CD4-positive, alpha-beta T cell treated with Interleukin-15 for 4 hours (primary cell): Measurements from ENCODE around the gene STUM.
"Not testable (repeated sequence)": the region's sequence is repeated elsewhere in the genome, so short reads cannot be mapped to it uniquely, and the experiment has no call there.

Source experiments
- DNase-seq: peaks from one replicate; pipeline ENCODE4 v3.0.0-alpha.2; 2020; ENCODE audit warnings: low spot score

STUM gene

DNA sequence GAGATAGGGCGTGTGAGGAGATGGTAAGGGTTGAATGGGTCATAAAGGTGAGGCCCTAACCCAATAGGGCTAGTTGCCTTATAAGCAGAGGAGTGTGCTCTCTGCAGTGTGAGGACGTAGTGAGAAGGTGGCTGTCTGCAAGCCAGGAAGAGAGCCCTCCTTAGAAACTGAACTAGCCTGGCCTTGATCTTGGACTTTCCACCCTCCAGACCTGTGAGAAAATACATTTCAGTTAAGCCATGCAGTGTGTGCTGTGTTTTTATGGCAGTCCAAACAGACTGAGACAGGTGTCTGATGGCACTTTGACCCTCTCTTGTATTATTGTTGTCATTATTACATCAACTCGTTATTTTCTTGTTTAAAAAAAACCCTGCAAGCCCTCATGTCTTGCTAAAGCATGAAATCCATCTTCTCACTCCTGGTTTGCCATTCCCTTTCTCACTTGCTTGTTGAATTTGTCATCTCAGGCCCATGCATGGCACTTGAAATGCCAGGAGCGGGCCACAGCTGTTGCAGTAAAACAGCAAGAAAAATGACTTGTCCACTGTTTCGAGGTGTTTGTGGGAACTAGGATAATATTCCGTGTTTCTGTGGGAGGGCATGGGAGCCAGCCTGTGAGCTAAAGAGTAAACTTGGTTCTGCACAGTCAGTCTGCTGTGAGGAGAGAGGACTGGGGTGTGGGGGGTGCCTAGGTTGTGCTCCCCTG lies 78.6 kb downstream of the STUM start:
- DNase-seq: no peak

DNA sequence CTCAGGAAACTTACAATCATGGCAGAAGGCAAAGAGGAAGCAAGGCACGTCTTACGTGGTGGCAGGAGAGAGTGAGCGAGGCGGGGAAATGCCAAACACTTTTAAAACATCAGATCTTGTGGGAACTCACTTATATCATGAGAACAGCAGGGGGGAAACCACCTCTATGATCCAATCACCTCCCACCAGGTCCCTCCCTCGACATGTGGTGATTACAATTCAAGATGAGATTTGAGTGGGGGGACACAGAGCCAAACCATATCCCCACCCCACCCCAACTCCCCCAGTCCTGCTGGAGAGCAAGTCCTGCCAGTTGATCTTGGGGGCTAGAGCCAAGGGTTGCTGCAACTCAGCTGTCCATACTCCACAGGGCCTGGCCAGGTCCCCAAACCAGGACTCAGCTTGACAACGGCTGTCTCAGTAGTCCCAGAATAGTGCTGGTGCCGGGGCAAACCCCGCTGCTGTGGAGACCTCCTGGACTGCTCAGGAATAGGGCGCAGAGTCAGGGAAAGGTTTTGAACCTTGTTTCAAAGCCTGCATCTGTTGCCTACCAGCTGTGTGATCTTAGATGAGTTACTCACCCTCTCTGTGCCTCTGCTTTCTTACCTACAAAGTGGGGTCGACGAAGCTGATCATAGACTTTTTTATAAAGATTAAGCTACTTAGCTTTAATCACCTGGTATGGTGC lies 79.5 kb downstream of the STUM start:
- no peak for DNase-seq

DNA sequence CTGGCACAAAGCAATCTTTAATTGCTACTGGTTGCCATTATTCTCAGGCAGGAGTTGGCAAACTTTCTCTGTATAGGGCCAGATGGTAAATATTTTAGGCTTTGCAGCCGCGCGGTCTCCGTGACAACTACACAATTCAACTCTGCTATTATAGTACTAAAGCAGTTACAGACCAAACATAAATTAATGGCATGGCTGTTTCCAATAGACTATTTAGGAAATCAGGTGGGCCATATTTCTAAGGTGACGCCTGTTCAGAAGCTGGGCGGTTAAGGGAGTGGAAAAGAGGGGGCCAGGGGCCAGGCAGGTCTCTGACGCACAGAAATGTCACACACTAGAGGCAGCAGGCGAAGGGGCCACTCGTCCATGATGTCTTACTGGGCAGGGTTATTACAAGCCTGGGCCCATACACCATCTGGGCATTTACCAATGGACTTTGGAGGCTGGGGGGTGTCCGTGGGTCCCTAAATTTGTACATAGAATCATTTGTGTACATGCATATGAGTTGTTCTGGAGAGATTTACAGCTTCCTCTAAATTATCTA lies 80.1 kb downstream of the STUM start:
- no peak for DNase-seq

DNA sequence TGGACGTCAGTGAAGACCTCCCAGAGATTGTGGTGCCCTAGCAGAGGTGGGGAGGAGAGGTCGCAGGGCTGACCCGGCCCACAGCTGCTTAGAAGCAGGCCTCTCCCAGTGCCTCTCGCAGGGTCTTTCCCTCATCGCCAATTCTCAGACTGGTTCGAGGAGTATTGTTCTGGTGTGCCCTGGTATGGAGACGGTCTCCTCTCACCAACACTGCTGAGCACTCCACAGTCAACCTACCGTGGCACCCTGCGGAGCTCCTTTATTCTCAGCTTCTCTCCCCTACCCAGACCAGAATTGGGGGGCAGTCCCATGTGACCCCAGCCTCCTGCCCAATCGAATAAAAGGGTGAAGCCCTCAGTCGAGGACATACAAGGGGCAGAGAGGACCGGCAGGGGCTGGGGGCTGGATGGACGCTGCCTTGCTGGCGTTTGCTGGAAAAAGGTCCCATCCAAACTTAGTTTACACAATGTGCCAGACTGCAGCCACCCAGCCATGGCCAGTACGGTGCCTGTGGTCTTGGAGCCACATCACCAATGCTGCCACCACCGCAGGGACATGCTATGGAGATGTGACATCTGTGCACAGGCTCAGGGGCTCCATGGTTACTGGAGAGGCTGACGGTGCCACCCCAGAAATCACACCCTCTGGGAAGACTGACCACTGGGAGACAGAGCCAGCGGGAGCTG lies 80.8 kb downstream of the STUM start:
- DNase-seq: no peak

DNA sequence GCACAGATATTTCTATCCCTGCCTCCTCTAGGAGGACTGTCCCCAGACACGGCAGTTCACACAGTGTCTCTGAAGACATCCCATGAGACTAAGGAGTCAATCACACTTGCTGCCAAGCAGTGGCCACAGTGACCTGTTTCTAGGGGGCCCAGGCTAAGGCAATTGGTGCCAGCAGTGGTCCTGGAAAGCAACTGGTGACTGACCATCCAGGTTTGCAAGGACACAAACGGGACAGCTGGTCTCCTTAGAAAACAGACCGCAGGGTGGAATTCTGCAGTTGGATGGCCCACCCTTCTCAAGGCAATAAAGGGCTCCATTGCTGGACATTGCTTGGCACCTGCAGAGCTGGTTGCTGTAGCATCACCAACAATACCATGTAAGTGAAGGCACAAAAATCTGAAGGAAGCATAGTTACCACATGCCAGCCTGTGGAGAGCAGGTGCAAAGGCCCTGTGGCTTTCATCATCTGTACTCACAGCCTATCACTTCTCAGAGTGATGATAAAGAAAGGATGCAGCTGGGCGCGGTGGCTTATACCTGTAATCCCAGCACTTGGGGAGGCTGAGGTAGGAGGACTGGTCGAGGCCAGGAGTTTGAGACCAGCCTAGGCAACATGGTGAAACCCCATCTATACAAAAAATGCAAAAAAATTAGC lies 81.5 kb downstream of the STUM start:
- no peak for DNase-seq

DNA sequence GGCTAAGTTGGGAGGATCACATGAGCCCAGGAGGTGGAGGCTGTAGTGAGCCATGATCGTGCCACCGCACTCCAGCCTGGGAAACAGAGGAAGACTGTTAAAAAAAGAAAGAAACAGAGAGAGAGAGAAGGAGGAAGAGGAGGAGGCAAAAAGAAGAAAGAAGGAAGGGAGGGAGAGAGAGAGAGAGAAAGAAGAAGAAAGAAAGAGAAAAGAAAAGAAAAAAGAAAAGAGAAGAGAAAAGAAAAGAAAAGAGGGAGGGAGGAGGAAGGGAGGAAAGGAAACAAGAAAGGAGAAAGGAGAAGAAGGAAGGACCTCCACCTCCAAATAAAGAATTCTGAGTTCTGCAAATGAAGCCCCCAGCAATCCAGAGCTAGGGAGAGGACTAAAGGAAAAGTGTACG lies 82.0 kb downstream of the STUM start:
- DNase-seq: no peak

DNA sequence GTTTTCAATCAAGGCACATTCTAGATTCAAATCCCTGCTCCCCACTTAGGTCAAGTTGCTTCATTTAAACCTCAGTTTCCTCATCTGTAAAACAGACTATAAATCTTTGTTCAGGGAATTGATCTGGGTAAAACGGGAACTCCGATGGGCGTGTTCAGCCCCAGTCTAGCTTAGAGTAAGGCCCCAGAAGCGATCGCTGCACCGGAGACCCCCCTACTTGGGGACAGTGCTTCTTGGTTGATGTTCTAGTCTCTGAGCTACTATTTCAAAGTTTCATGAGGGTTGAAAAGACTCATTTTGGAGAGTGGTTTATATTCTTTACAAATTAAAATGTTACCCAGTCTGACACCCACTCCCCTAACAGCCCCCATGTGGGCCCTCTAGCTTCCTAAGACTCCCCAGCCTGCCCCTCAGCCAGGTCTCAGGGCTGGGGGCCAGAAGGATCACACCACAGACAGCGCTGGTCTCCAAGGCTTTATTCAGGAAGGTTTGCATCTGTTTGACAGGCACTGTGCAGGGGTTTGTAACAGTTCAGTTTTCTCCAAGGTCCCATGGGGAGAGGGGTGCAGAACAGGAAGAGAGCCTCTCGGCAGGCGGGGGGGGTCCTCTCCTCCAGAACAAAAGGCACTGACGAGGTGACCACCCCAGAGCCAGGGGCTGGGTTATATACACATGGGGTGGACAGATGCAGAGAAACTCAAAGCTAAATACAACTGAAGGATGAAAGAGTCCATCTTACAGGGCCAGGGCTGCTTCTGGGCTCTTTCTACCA lies 82.9 kb downstream of the STUM start:
- no peak for DNase-seq

DNA sequence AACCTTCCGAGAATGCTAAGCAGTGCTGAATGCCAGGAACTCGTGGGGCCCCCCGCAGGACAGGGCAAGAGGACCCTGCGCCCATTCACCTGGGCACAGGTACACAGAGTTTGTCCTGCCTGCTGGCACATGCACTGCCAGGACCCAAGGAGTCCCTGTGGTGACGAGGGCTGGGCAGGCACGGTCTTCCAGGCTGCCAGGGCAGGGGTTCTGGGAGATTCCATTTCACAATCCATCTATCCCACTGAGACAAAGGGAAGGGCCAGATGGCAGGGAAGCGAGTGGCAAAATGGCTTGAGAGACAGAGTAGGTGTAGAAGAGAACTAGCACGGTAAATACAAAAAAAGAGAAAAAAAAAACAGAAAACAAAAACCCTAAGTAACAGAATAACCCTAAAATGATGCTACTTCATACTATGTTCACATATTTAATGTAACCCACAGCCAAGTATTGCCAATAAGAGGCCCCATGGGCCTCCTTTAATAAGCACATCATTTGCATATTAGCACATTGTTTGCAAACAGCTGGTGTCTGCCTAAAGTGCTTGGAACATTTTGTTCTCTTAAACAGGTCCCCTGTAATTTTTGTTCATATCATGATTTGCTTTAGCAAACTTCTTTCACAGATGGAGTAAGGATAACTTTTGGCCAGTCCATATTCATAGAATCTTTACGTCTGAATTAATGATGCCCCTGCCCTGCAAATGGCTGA lies 83.8 kb downstream of the STUM start:
- no peak for DNase-seq

DNA sequence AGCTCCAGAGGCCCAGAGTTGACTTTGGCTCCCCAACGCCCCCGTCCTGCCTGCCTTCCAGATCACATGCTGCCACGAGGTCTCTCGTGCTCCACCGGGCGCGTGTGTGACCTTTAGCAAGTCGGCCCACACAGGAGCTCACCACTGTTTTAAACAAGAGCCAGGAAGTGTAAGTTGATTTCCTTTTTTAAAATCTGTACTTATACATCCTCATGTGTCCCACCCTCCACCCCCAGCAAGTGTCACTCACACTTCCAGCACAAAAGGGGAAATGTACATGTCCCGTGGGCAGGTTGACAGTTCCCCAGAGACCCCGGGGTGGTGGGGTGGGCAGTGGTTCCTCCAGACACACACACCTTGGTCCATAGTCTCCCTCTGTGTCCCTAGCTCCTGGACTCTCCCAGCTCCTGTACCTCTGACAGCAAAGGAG lies 84.4 kb downstream of the STUM start:
- DNase-seq: no peak

DNA sequence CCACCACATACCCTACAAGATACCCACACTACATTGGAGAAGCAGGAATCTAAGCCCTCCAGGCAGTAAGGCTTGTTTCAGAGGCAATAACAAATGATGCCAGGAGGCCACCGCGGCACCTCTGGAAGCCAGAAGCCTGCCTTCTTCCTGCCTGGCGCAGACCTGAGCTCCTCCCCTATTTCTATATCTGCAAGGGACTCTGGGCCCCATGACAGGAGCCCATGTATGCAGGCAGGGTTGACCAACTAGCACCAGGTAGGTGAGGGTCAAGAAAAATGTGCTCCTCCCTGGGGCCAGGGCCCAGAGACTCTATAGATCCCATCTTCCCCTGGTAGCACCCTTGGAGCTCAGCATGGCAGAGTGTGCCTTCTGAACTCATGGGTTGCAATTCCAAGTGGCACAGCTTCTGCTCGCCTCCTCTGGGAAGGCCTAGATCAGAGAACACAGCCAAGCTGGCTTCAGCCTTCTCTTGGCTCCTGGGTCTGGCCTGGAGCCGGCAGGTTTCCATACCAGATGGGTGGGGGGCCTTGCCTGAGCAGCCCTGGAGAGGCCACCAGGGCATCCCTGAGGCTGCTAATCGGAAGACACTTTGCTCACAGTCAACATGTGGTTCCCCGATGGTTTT lies 85.1 kb downstream of the STUM start:
- DNase-seq: no peak

DNA sequence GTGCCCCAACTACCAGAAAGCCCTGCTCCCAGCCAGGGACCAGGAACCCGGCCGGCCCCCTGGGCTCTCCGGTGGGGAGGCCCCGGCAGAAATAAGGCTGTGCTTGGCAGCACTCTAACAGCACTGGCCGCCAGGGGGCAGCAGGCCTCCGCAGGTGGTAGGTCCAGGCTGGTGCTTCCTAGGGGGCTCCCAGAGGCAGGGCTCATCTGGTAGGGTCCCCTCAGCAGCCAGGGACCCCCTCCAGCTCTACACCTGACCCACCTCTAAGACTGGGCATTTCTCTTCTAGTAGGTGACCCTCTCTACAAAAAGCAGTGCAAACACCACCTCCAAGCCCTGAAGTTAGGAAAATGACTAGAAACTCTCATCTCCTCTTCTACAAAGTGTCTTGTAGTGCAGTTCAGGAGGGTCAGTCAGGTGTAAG lies 85.6 kb downstream of the STUM start:
- peak; percentile 78 for DNase-seq

DNA sequence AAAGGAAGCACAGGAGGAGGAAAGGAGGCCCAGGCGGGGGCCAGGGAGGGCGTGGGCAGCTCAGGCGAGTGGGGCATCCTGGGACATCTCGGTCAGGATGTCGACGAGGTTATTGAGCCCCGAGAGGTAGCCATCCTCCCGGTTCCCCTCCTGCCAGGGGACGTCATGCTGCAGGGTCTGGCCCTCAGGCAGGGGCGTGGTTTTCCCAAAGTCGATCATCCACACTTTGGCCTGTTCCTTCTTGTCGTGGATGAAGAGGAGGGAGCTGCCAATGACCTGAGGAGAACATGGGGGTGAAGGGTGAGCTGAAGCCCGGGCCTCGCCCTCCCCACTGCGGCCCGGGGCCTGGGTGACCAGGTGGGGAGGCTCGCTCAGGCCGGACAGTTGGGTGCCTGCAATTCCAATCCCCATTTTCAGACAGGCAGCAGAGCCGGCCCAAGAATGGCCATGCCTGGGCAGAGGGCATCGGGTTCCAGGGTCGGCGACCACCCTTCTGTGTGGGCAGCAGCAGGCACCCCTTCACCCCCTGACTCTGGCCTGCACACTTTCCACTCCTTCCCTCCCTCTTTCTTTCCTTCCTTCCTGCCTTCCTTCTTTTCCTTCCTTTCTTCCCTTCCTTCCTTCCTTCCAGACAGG lies 86.2 kb downstream of the STUM start:
- no peak for DNase-seq

DNA sequence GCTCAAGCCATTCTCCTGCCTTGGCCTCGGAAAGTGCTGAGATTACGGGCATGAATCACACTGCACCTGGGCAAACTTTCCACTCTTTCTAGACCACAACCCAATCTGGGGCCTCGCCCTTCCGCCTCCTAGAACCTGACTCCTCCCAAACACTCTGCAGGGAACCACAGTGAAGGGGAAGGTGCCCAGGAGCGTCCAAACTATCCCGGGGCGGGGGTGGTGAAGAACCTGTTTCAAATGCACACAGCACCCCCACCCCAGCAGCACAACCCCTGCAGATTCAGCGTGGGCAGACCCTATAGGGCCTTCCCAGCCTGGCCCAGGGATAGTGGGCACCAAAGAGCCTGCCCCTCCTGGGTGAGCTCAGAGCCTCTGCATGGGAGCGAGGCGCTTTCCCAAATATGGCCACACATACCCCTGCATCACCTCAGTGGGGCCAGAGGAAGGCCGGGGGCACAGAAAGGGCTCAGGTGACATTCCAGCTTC lies 86.9 kb downstream of the STUM start:
- DNase-seq: peak; percentile 59

DNA sequence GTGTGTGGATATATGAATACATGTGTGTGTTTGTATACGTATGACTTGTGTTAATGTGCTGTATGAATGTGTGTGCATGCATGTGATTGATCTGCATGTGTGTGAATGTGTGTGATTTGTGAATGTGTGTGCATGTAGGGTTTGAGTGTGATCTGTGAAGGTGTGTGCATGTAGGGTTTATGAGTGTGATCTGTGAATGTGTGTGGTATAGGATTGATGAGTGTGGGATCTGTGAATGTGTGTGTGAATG lies 88.2 kb downstream of the STUM start:
- no peak for DNase-seq

DNA sequence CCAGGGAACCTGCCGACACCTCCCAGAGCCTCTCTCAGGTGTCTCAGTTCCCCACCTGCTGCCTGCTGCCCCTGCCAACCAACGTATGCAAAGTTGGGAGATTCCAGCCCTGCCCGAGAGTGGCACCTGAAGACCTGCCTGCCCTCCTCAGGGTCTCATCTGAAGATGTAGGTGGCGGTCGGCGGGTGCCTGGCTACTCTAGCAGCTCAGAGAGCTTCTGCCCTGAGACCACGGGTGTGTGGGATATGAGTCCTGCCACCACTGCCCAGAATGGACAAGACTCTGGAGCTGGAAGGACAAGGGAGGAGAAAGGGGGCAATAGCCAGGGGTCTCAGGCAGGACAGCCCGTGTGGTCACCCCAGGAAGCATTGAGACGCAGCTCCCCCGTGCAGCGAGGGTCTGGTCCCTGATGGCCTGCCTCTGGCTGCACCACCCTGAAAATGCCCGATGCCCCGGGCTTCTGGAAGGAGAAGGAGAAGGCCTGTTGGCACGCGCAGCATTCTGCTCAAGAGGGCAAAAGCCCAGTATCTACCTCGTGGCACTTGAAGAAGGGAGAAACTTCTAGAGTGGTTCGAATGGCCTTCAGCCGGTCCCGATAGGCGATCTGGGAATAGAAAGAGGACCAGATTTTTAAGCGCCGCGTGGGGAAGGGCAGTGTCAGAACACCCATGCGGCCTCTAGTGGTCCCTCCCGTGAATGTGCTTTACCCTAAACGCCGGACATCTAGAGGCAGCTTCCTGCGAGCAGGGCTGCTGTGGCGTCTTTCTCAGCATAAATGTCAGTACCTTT lies 88.8 kb downstream of the STUM start:
- no peak for DNase-seq

DNA sequence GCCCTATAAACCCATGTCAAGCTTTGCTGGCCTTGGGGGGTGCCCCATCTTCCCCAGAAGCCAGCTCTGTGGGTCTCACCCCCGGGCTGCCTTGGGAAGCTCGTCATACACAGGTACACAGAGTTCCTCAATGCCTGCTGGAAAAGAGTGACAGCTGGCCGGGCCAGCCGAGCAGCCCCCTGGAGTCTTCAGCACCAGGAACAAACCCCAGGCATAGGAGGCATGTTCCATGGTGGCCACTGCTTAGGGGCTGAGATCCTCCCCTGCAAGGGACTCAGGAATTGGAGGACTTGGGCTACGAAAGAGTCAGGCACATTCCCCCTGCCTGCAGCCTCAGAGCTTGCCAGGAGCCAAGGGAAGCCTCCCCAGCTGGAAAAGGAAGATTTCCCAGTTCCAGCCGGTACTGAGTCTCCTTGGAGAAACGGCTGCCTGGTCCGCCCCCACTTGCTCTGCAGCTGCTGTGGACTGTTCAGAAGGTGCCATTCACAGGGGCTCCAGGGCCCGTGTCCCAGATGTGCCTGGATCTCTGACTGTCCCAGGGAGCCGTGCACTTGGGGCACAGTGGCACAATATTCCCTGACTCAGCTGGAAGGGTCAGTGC lies 89.5 kb downstream of the STUM start:
- DNase-seq: no peak

DNA sequence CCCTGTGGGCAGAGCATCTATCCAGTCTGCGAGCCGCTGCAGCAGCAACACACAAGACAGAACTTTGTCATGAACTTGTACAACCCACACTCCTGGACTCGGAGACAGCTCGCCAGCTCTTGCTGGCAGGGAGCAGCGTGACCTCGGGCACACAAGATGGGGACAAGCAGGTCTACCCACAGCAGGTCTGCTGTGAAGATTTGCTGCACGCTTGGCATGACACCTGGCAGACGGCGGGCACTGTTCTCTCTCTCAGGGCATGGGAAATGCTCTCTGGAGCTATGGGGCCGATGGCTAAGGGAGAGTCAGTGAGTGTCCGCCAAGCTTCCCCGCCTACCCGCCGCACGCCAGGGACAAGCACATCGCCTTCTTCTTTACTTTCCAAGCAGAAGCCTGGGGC lies 90.0 kb downstream of the STUM start:
- DNase-seq: no peak

DNA sequence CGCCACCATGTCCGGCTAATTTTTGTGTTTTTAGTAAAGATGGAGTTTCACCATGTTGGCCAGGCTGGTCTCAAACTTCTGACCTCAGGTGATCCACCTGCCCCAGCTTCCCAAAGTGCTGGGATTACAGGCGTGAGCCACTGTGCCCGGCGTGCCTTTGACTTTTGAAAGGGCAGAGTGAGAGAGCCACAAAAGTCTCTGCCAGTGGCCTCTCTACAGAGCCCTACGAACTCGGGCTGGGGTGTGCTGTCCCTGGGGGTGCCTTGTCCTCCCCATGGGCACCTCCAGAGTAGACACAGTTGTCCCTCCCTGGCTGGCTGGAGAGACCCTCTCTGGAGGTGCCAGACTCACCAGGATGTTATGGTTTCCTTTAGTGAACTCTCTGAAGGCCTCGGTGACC lies 90.6 kb downstream of the STUM start:
- DNase-seq: not testable (repeated sequence)

DNA sequence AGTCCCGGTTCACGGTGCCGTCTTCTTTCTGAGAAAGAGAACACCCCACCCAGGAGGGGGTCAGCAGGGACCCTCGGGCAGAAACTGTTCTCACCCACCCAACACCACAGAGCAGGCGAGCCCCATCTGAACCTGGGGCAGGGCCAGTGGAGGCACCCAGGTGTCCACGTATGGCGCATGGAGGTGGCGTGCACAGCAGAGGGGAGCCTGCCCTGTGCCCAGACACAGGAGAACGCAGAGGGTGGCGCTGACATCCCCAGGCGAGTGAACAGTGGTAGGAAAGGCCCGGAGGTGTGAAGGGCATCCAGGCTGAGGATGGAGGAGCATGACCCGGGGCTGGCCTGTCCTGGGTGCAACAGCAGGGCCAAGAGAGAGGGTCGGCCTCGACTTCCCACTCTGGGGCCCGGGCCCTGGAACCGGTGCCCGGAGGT lies 91.1 kb downstream of the STUM start:
- no peak for DNase-seq
